GM12878 (cell line): ENCODE results near the gene PTPN5. TPM values are rescaled to one million over a fixed set of nuclear protein-coding genes. Genes with fewer than 3 reads are reported as not detected.
"Not testable (repeated sequence)": the region's sequence is repeated elsewhere in the genome, so short reads cannot be mapped to it uniquely, and the experiment has no call there.

ENCODE experiments used
- ATAC-seq: fragments of 200-7000 bp; cut with Tn5 transposase; 3 replicates; pipeline ENCODE4 v1.9.1; 2020; ENCODE audit warnings: mild to moderate bottlenecking, moderate library complexity
- BruUV-seq: library from RNA; stranded (reverse); fragments of 400-500 nt; replicated peaks from 2 replicates; lab custom pipeline; 2021; lab: Mats Ljungman, UMichigan
- CTCF ChIA-PET: fragments of 300-600 bp; sonication (Branson Sonifier 250); formaldehyde crosslinking; extraction: SDS; loops from one replicate; lab custom pipeline; 2021; ENCODE audit warnings: inconsistent platforms; lab: Yijun Ruan, JAX
- POLR2A ChIA-PET: fragments of 350-600 bp; formaldehyde crosslinking; extraction: SDS; loops from one replicate; lab custom pipeline; 2021; ENCODE audit warnings: inconsistent platforms; lab: Charles Lee
- RAD21 ChIA-PET: fragments of 300-600 bp; sonication (Branson Sonifier 250); formaldehyde crosslinking; loops from one replicate; lab custom pipeline; 2023; ENCODE audit warnings: antibody characterized with exemption; ENCODE audit not compliant: unreplicated experiment; lab: Charles Lee
- SMC1A ChIA-PET: fragments of 300-600 bp; sonication (Branson Sonifier 250); formaldehyde crosslinking; loops from one replicate; lab custom pipeline; 2023; ENCODE audit not compliant: unreplicated experiment, uncharacterized antibody; lab: Charles Lee
- DNase-seq: peaks from one replicate; pipeline ENCODE4 v3.0.0-alpha.2; 2011; ENCODE audit warnings: low read depth, low spot score
- FAIRE-seq: peaks from 3 replicates; lab custom pipeline; 2011; peaks lifted over from hg19 to GRCh38; lab: Jason Lieb, UNC
- H2AFZ ChIP-seq: 2 replicates; pipeline ENCODE4 v1.6.0; 2011; ENCODE audit warnings: low read depth, low read length, control low read depth; ENCODE audit not compliant: control insufficient read depth
- H3K27ac ChIP-seq: 2 replicates; pipeline ENCODE4 v1.5.1; 2011; ENCODE audit warnings: control low read depth; ENCODE audit not compliant: control insufficient read depth, insufficient read depth
- H3K27me3 ChIP-seq, 2 experiments: replicated peaks in 1 of 2; 2 replicates each; pipeline versions ENCODE4 v1.6.0 to v1.6.1; 2011; ENCODE audit warnings: low read length in 1 of 2; ENCODE audit not compliant: control insufficient read depth in 2 of 2, insufficient read depth in 2 of 2
- H3K36me3 ChIP-seq, 2 experiments: 2 replicates each; pipeline ENCODE4 v1.5.1; 2011; ENCODE audit warnings: low read length in 1 of 2; ENCODE audit not compliant: control insufficient read depth in 2 of 2, insufficient read depth in 2 of 2
- H3K4me1 ChIP-seq: 2 replicates; pipeline ENCODE4 v1.6.1; 2011; ENCODE audit warnings: mild to moderate bottlenecking, low read length, moderate library complexity, mixed read lengths; ENCODE audit not compliant: control insufficient read depth, insufficient read depth
- H3K4me2 ChIP-seq: 2 replicates; pipeline ENCODE4 v1.6.0; 2011; ENCODE audit warnings: control low read depth; ENCODE audit not compliant: control insufficient read depth, insufficient read depth
- H3K4me3 ChIP-seq: fragments of 200-600 bp; sonication (generic); 2 replicates; pipeline ENCODE4 v1.5.1; 2016
- H3K79me2 ChIP-seq: 2 replicates; pipeline ENCODE4 v1.6.0; 2011; ENCODE audit warnings: low read length; ENCODE audit not compliant: control insufficient read depth, insufficient read depth
- H3K9ac ChIP-seq: 2 replicates; pipeline ENCODE4 v1.8.0; 2011; ENCODE audit warnings: low read length, control low read depth, mixed read lengths; ENCODE audit not compliant: control insufficient read depth, insufficient read depth
- H3K9me3 ChIP-seq: replicated peaks from 3 replicates; pipeline ENCODE4 v1.5.1; 2011; ENCODE audit warnings: mild to moderate bottlenecking, low read length; ENCODE audit not compliant: control insufficient read depth, insufficient read depth
- H4K20me1 ChIP-seq: 2 replicates; pipeline ENCODE4 v1.6.0; 2011; ENCODE audit not compliant: control insufficient read depth, insufficient read depth
- WGBS: methylation state at CpG from one replicate; pipeline ENCODE4 v1.1.6; 2016; ENCODE audit warnings: low lambda C conversion rate; ENCODE audit not compliant: insufficient replicate concordance, insufficient coverage; ENCODE audit errors: missing lambda C conversion rate; 5-methylcytosine and 5-hydroxymethylcytosine counted together
- in situ Hi-C: fragments of 300-500 bp; cut with MboI; formaldehyde crosslinking; loops from 9 replicates; pipeline ENCODE4 v1.14.3; 2018; ENCODE audit warnings: mixed read lengths
- intact Hi-C: fragments of 100-400 bp; cut with micrococcal nuclease; formaldehyde crosslinking; loops from one replicate; pipeline ENCODE4 v1.14.2; 2022; ENCODE audit not compliant: unreplicated experiment
- polyA plus RNA-seq, 11 experiments: library from polyadenylated mRNA; depleted of rRNA in 4 of 11; unstranded in 6 of 11; stranded (reverse) in 5 of 11; fragments of >200 nt; fragmentation: Nextera tagmentation in 4 of 11; fragmentation: Illumina TruSeq in 1 of 11; extraction: Ambion mirVana in 4 of 11; extraction: Trizol in 1 of 11; gene quantifications; 1 replicate in 1 of 11; 2 replicates in 10 of 11; pipeline versions ENCODE4 v1.2.1 to v1.2.3, GENCODE V29; 2011 to 2016; ENCODE audit warnings: inconsistent platforms in 2 of 11, missing spikeins in 2 of 11, low read depth in 1 of 11
- total RNA-seq, 4 experiments: library from RNA; depleted of rRNA in 3 of 4; stranded (reverse); fragments of >200 nt in 3 of 4; fragmentation: Illumina TruSeq in 1 of 4; extraction: Trizol in 1 of 4; gene quantifications; 2 replicates each; pipeline versions ENCODE4 v1.2.1 to v1.2.3, GENCODE V29; 2013 to 2021

The PTPN5 gene
- total and polyA plus RNA-seq, 10 of the 15 experiments (the other 5 are each of a cell fraction or from before 2014, with no cell fraction given), result 0.04 to 0.06 (median 0.05) TPM; not detected in 7

DNA sequence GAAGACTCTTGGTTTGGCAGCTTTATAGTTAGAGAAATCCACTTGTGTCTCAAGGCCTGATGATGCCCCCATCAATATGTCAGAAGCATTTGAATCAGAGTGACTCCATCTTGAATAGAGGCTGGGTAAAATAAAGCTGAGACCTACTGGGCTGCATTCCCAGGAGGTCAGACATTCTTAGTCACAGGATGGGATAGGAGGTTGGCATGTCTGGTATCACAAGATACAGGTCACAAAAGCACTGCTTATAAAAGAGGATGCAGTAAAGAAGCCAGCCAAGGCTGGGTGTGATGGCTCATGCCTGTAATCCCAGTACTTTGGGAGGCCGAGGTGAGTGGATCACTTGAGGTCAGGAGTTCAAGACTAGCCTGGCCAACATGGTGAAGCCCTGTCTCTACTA, 109.6 kb downstream of the PTPN5 start:
- H3K4me2 ChIP-seq, H4K20me1 ChIP-seq, CTCF ChIA-PET, H3K4me1 ChIP-seq, H3K36me3 ChIP-seq, FAIRE-seq, BruUV-seq, SMC1A ChIA-PET, H2AFZ ChIP-seq, RAD21 ChIA-PET, ATAC-seq, H3K27ac ChIP-seq, H3K79me2 ChIP-seq, H3K27me3 ChIP-seq, H3K4me3 ChIP-seq, DNase-seq, in situ Hi-C loops, H3K9me3 ChIP-seq, intact Hi-C loops, H3K9ac ChIP-seq: not testable (repeated sequence)
- WGBS, result 55% methylated on average over 1 of the region's 1 CpG
- POLR2A ChIA-PET, result interaction anchor here (0.5 kb wide), 1 partner anchor 237 kb away, joined by 3 read pairs; no protein-coding TSS in a partner anchor

Other genes with a start within 250 kb of the PTPN5 start
- gene UEVLD, start 203.1 kb downstream of the PTPN5 start, total RNA-seq (2014; rRNA removed), result 13.5 and 14.7 TPM in 2 replicates
- 14.4 and 14.7 TPM in 2 replicates for gene UEVLD, start 203.1 kb downstream of the PTPN5 start, total RNA-seq (2014; rRNA removed; fragmentation: Illumina TruSeq; extraction: Trizol)
- gene UEVLD, start 203.1 kb downstream of the PTPN5 start, total RNA-seq (2021), result 10.2 and 12.0 TPM in 2 replicates
- gene UEVLD, start 203.1 kb downstream of the PTPN5 start, polyA plus RNA-seq (2011; rRNA removed), result 16.3 and 23.8 TPM in 2 replicates
- 14.1 and 16.1 TPM in 2 replicates for gene UEVLD, start 203.1 kb downstream of the PTPN5 start, polyA plus RNA-seq (2014; fragmentation: Illumina TruSeq; extraction: Trizol)
- 1 to 10 TPM; 6.5 to 9.6 TPM for gene UEVLD, start 203.1 kb downstream of the PTPN5 start, polyA plus RNA-seq (2014; fragmentation: Nextera tagmentation; extraction: Ambion mirVana)
- gene UEVLD, start 203.1 kb downstream of the PTPN5 start, polyA plus RNA-seq (2014; rRNA removed), result 8.0 and 10.6 TPM in 2 replicates
- 10 to 100 TPM; 13.3 to 13.8 TPM for gene UEVLD, start 203.1 kb downstream of the PTPN5 start, polyA plus RNA-seq (2016; fragmentation: Nextera tagmentation; extraction: Ambion mirVana)
- 1.0 and 3.3 TPM in 2 replicates for gene MISFA, start 192.0 kb downstream of the PTPN5 start, total RNA-seq (2014; rRNA removed)
- gene MISFA, start 192.0 kb downstream of the PTPN5 start, total RNA-seq (2014; rRNA removed; fragmentation: Illumina TruSeq; extraction: Trizol), result 2.9 and 3.9 TPM in 2 replicates
- gene MISFA, start 192.0 kb downstream of the PTPN5 start, total RNA-seq (2021), result 3.8 and 4.6 TPM in 2 replicates
- gene MISFA, start 192.0 kb downstream of the PTPN5 start, polyA plus RNA-seq (2011; rRNA removed), result 1.3 and 3.7 TPM in 2 replicates
- 0.88 TPM in 1 of 2 replicates, not detected in the other for gene MISFA, start 192.0 kb downstream of the PTPN5 start, polyA plus RNA-seq (2014; fragmentation: Illumina TruSeq; extraction: Trizol)
- 1 to 10 TPM; 2.1 to 2.8 TPM for gene MISFA, start 192.0 kb downstream of the PTPN5 start, polyA plus RNA-seq (2014; fragmentation: Nextera tagmentation; extraction: Ambion mirVana)
- gene MISFA, start 192.0 kb downstream of the PTPN5 start, polyA plus RNA-seq (2014; rRNA removed), result 2.5 TPM in 1 of 2 replicates, not detected in the other
- gene MISFA, start 192.0 kb downstream of the PTPN5 start, polyA plus RNA-seq (2016; fragmentation: Nextera tagmentation; extraction: Ambion mirVana), result 1 to 10 TPM; 2.3 TPM
- gene SPTY2D1, start 157.5 kb downstream of the PTPN5 start, total RNA-seq (2014; rRNA removed), result 13.9 and 15.4 TPM in 2 replicates
- gene SPTY2D1, start 157.5 kb downstream of the PTPN5 start, total RNA-seq (2014; rRNA removed; fragmentation: Illumina TruSeq; extraction: Trizol), result 20.3 and 21.2 TPM in 2 replicates
- 15.8 and 16.0 TPM in 2 replicates for gene SPTY2D1, start 157.5 kb downstream of the PTPN5 start, total RNA-seq (2021)
- gene SPTY2D1, start 157.5 kb downstream of the PTPN5 start, polyA plus RNA-seq (2011; rRNA removed), result 14.9 and 24.3 TPM in 2 replicates
- 28.5 and 31.1 TPM in 2 replicates for gene SPTY2D1, start 157.5 kb downstream of the PTPN5 start, polyA plus RNA-seq (2014; fragmentation: Illumina TruSeq; extraction: Trizol)
- 1 to 10 TPM; 4.6 to 4.7 TPM for gene SPTY2D1, start 157.5 kb downstream of the PTPN5 start, polyA plus RNA-seq (2014; fragmentation: Nextera tagmentation; extraction: Ambion mirVana)
- gene SPTY2D1, start 157.5 kb downstream of the PTPN5 start, polyA plus RNA-seq (2014; rRNA removed), result 9.8 and 12.2 TPM in 2 replicates
- 10 to 100 TPM; 18.2 to 18.6 TPM for gene SPTY2D1, start 157.5 kb downstream of the PTPN5 start, polyA plus RNA-seq (2016; fragmentation: Nextera tagmentation; extraction: Ambion mirVana)
- 0.06 TPM in 1 of 2 replicates, not detected in the other for gene TMEM86A, start 93.0 kb downstream of the PTPN5 start, total RNA-seq (2014; rRNA removed)
- not detected in 2 replicates for gene TMEM86A, start 93.0 kb downstream of the PTPN5 start, total RNA-seq (2014; rRNA removed; fragmentation: Illumina TruSeq; extraction: Trizol)
- gene TMEM86A, start 93.0 kb downstream of the PTPN5 start, total RNA-seq (2021), result not detected in 2 replicates
- gene TMEM86A, start 93.0 kb downstream of the PTPN5 start, polyA plus RNA-seq (2011; rRNA removed), result not detected in 2 replicates
- gene TMEM86A, start 93.0 kb downstream of the PTPN5 start, polyA plus RNA-seq (2014; fragmentation: Illumina TruSeq; extraction: Trizol), result 0.11 TPM in 1 of 2 replicates, not detected in the other
- gene TMEM86A, start 93.0 kb downstream of the PTPN5 start, polyA plus RNA-seq (2014; fragmentation: Nextera tagmentation; extraction: Ambion mirVana), result not detected
- gene TMEM86A, start 93.0 kb downstream of the PTPN5 start, polyA plus RNA-seq (2014; rRNA removed), result 0.01 and 0.03 TPM in 2 replicates
- gene TMEM86A, start 93.0 kb downstream of the PTPN5 start, polyA plus RNA-seq (2016; fragmentation: Nextera tagmentation; extraction: Ambion mirVana), result under 1 TPM in 1 of 2 experiments, not detected in 1; 0.11 TPM
- gene IGSF22, start 65.6 kb downstream of the PTPN5 start, total RNA-seq (2014; rRNA removed), result not detected in 2 replicates
- not detected in 2 replicates for gene IGSF22, start 65.6 kb downstream of the PTPN5 start, total RNA-seq (2014; rRNA removed; fragmentation: Illumina TruSeq; extraction: Trizol)
- not detected in 2 replicates for gene IGSF22, start 65.6 kb downstream of the PTPN5 start, total RNA-seq (2021)
- not detected in 2 replicates for gene IGSF22, start 65.6 kb downstream of the PTPN5 start, polyA plus RNA-seq (2011; rRNA removed)
- gene IGSF22, start 65.6 kb downstream of the PTPN5 start, polyA plus RNA-seq (2014; fragmentation: Illumina TruSeq; extraction: Trizol), result not detected in 2 replicates
- gene IGSF22, start 65.6 kb downstream of the PTPN5 start, polyA plus RNA-seq (2014; fragmentation: Nextera tagmentation; extraction: Ambion mirVana), result under 1 TPM; 0.02 to 0.18 TPM
- gene IGSF22, start 65.6 kb downstream of the PTPN5 start, polyA plus RNA-seq (2014; rRNA removed), result not detected in 2 replicates
- gene IGSF22, start 65.6 kb downstream of the PTPN5 start, polyA plus RNA-seq (2016; fragmentation: Nextera tagmentation; extraction: Ambion mirVana), result not detected
- gene MRGPRX1, start 147.6 kb upstream of the PTPN5 start, total RNA-seq (2014; rRNA removed), result not detected in 2 replicates
- gene MRGPRX1, start 147.6 kb upstream of the PTPN5 start, total RNA-seq (2014; rRNA removed; fragmentation: Illumina TruSeq; extraction: Trizol), result not detected in 2 replicates
- not detected in 2 replicates for gene MRGPRX1, start 147.6 kb upstream of the PTPN5 start, total RNA-seq (2021)
- not detected in 2 replicates for gene MRGPRX1, start 147.6 kb upstream of the PTPN5 start, polyA plus RNA-seq (2011; rRNA removed)
- not detected in 2 replicates for gene MRGPRX1, start 147.6 kb upstream of the PTPN5 start, polyA plus RNA-seq (2014; fragmentation: Illumina TruSeq; extraction: Trizol)
- not detected for gene MRGPRX1, start 147.6 kb upstream of the PTPN5 start, polyA plus RNA-seq (2014; fragmentation: Nextera tagmentation; extraction: Ambion mirVana)
- gene MRGPRX1, start 147.6 kb upstream of the PTPN5 start, polyA plus RNA-seq (2014; rRNA removed), result not detected in 2 replicates
- gene MRGPRX1, start 147.6 kb upstream of the PTPN5 start, polyA plus RNA-seq (2016; fragmentation: Nextera tagmentation; extraction: Ambion mirVana), result not detected